ENCODE results near the gene PNRC2. TPM values are rescaled to one million over a fixed set of nuclear protein-coding genes. Genes with fewer than 3 reads are reported as not detected.

Gene PNRC2
- polyA plus RNA-seq, 1 donor (not counting 4 experiments of a cell fraction or from before 2014, with no cell fraction given) = 87.1 TPM

GRCh38 chr1:23963617-23964234 lies 4.1 kb downstream of the PNRC2 start:
- Histone ChIP-seq H3K9me1 (ENCODE audit: control insufficient read depth, extremely low read depth, insufficient read depth, low read length) (no peaks in the 10 kb centered on the region), H4K20me1 (ENCODE audit: control insufficient read depth, extremely low read depth, insufficient read depth, low read length) (peaks cover 3% of the 10 kb centered on the region), H3K79me2 (ENCODE audit: control insufficient read depth, insufficient read depth, low read length) (peaks cover 20% of the 10 kb centered on the region), H3K27me3 (ENCODE audit: control insufficient read depth, extremely low read depth, insufficient read depth, low read length) (no peaks in the 10 kb centered on the region), H3K9me3 (ENCODE audit: control insufficient read depth, low read depth, low read length) (no peaks in the 10 kb centered on the region), H3K9ac (ENCODE audit: control insufficient read depth, extremely low read depth, insufficient read depth, low read length) (no peak overlapping the region), H3K36me3 (ENCODE audit: control insufficient read depth in 2 of 2, extremely low read depth in 1 of 2, insufficient read depth in 2 of 2, low read length in 2 of 2) (peaks cover 3 to 8% of the 10 kb centered on the region in 2 experiments), H3K27ac (ENCODE audit: control insufficient read depth, insufficient read depth, low read length) (no peak overlapping the region), H3K4me3 (ENCODE audit: control insufficient read depth in 2 of 3, extremely low read depth in 1 of 3, insufficient read depth in 2 of 3, low read depth in 1 of 3, low read length in 3 of 3) (no peak overlapping the region), H2AFZ (ENCODE audit: control insufficient read depth, low read length) (no peak overlapping the region), H3K4me2 (ENCODE audit: control insufficient read depth, extremely low read depth, insufficient read depth, low read depth, low read length) (no peak overlapping the region), H3K4me1 (ENCODE audit: control insufficient read depth, extremely low read depth, insufficient read depth, low read length) (peaks cover 6% of the 10 kb centered on the region)
- no peak for TF ChIP-seq EZH2 (IDR thresholded peaks at IDR 0.05; ENCODE audit: low read length)
- TF ChIP-seq CTCF (optimal IDR thresholded peaks at IDR 0.05 in 1 of 3, IDR thresholded peaks at IDR 0.05 in 1 of 3, conservative IDR thresholded peaks at IDR 0.05 in 1 of 3; ENCODE audit: extremely low read depth in 1 of 3, insufficient read depth in 2 of 3, low read length in 3 of 3) = no peak
- FAIRE-seq (no peak), DNase-seq (ENCODE audit: low read depth, low spot score) (no peak)
- dilution Hi-C loops (cut with MboI; ENCODE audit: extremely low pct_ligation_motif_present, low sequenced_read_pairs) = no loop called here

GRCh38 chr1:23964235-23964668 lies 4.6 kb downstream of the PNRC2 start:
- H3K4me2 ChIP-seq (ENCODE audit: control insufficient read depth, extremely low read depth, insufficient read depth, low read depth, low read length) = no peak overlapping the region
- no peak overlapping the region for H3K4me3 ChIP-seq (ENCODE audit: control insufficient read depth in 2 of 3, extremely low read depth in 1 of 3, insufficient read depth in 2 of 3, low read depth in 1 of 3, low read length in 3 of 3)
- DNase-seq (ENCODE audit: low read depth, low spot score) = no peak
- H3K9ac ChIP-seq (ENCODE audit: control insufficient read depth, extremely low read depth, insufficient read depth, low read length) = no peak overlapping the region
- no peak overlapping the region for H3K27ac ChIP-seq (ENCODE audit: control insufficient read depth, insufficient read depth, low read length)
- TF ChIP-seq CTCF (optimal IDR thresholded peaks at IDR 0.05 in 1 of 3, IDR thresholded peaks at IDR 0.05 in 1 of 3, conservative IDR thresholded peaks at IDR 0.05 in 1 of 3; ENCODE audit: extremely low read depth in 1 of 3, insufficient read depth in 2 of 3, low read length in 3 of 3) (no peak), EZH2 (IDR thresholded peaks at IDR 0.05; ENCODE audit: low read length) (no peak)
- dilution Hi-C loops (cut with MboI; ENCODE audit: extremely low pct_ligation_motif_present, low sequenced_read_pairs) = no loop called here
- H3K9me1 ChIP-seq (ENCODE audit: control insufficient read depth, extremely low read depth, insufficient read depth, low read length) = no peaks in the 10 kb centered on the region
- H3K79me2 ChIP-seq (ENCODE audit: control insufficient read depth, insufficient read depth, low read length) = peaks cover 20% of the 10 kb centered on the region
- peaks cover 3 to 8% of the 10 kb centered on the region in 2 experiments for H3K36me3 ChIP-seq (ENCODE audit: control insufficient read depth in 2 of 2, extremely low read depth in 1 of 2, insufficient read depth in 2 of 2, low read length in 2 of 2)
- no peak for FAIRE-seq
- H3K4me1 ChIP-seq (ENCODE audit: control insufficient read depth, extremely low read depth, insufficient read depth, low read length) = peaks cover 4% of the 10 kb centered on the region
- H2AFZ ChIP-seq (ENCODE audit: control insufficient read depth, low read length) = no peak overlapping the region
- no peaks in the 10 kb centered on the region for H3K27me3 ChIP-seq (ENCODE audit: control insufficient read depth, extremely low read depth, insufficient read depth, low read length)
- H3K9me3 ChIP-seq (ENCODE audit: control insufficient read depth, low read depth, low read length) = no peaks in the 10 kb centered on the region
- H4K20me1 ChIP-seq (ENCODE audit: control insufficient read depth, extremely low read depth, insufficient read depth, low read length) = peaks cover 3% of the 10 kb centered on the region

Data from keratinocyte (primary cell).